ENCODE data around the gene EBP. TPM values are rescaled to one million over a fixed set of nuclear protein-coding genes. Genes with fewer than 3 reads are reported as not detected.

EBP gene
- total RNA-seq, 1 donor from 2014 or later, result 66.0 TPM

DNA sequence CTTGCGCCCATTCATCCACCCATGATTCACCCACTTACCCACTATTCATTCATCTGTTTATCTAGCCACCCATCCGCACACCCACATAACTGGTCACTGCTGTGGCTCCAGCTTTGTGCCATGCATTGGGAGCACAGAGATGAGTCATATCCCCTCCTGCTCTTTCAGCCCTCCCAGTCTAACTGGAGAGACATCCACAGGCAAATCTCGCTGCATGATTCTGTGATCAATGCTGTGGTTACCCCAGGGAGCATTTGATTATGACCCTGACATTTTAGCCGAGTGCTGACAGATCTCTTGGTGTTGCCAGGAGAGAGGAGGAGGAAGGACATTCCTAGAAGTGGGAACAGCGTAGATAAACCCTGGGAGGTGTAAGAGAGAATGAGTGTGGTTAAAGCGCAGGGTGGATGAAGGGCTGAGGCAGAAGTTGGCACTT, 23.2 kb upstream of the EBP start:
- H3K4me1 Mint-ChIP-seq (ENCODE audit: unreplicated experiment), result no peaks in the 10 kb centered on the region
- no peak for DNase-seq (ENCODE audit: low spot score)
- TF ChIP-seq, protein P1, sequence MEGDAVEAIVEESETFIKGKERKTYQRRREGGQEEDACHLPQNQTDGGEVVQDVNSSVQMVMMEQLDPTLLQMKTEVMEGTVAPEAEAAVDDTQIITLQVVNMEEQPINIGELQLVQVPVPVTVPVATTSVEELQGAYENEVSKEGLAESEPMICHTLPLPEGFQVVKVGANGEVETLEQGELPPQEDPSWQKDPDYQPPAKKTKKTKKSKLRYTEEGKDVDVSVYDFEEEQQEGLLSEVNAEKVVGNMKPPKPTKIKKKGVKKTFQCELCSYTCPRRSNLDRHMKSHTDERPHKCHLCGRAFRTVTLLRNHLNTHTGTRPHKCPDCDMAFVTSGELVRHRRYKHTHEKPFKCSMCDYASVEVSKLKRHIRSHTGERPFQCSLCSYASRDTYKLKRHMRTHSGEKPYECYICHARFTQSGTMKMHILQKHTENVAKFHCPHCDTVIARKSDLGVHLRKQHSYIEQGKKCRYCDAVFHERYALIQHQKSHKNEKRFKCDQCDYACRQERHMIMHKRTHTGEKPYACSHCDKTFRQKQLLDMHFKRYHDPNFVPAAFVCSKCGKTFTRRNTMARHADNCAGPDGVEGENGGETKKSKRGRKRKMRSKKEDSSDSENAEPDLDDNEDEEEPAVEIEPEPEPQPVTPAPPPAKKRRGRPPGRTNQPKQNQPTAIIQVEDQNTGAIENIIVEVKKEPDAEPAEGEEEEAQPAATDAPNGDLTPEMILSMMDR (IDR thresholded peaks at IDR 0.05; ENCODE audit: unreplicated experiment), result no peak
- H3K9me3 Mint-ChIP-seq (ENCODE audit: unreplicated experiment), result no peaks in the 10 kb centered on the region
- no peaks in the 10 kb centered on the region for H3K36me3 Mint-ChIP-seq (ENCODE audit: low read depth, unreplicated experiment)
- no peak overlapping the region for H3K27ac Mint-ChIP-seq (ENCODE audit: unreplicated experiment)
- H3K4me3 Mint-ChIP-seq (ENCODE audit: unreplicated experiment), result no peak overlapping the region
- peaks cover 6% of the 10 kb centered on the region for H3K27me3 Mint-ChIP-seq (ENCODE audit: unreplicated experiment)

DNA sequence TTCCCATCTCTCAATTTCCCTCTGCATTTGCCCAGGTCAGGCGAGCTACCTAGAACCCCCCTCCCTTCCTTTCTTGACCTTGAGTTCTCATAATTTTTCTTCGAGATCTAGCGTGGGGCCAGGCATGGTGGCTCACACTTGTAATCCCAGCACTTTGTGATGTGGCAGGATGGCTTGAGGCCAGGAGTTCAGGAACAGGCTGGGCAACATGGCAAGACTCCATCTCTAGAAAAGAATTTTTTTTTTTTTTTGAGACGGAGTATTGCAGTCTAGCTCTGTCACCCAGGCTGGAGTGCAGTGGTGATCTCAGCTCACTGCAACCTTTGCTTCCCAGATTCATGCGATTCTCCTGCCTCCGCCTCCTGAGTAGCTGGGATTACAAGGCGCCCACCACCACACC, 17.3 kb upstream of the EBP start:
- H3K9me3 Mint-ChIP-seq (ENCODE audit: unreplicated experiment), result no peaks in the 10 kb centered on the region
- no peak overlapping the region for H3K4me3 Mint-ChIP-seq (ENCODE audit: unreplicated experiment)
- H3K4me1 Mint-ChIP-seq (ENCODE audit: unreplicated experiment), result no peaks in the 10 kb centered on the region
- TF ChIP-seq, protein P1 (IDR thresholded peaks at IDR 0.05; ENCODE audit: unreplicated experiment), result no peak
- DNase-seq (ENCODE audit: low spot score), result no peak
- no peaks in the 10 kb centered on the region for H3K36me3 Mint-ChIP-seq (ENCODE audit: low read depth, unreplicated experiment)
- no peak overlapping the region for H3K27ac Mint-ChIP-seq (ENCODE audit: unreplicated experiment)
- peaks cover 2% of the 10 kb centered on the region for H3K27me3 Mint-ChIP-seq (ENCODE audit: unreplicated experiment)

DNA sequence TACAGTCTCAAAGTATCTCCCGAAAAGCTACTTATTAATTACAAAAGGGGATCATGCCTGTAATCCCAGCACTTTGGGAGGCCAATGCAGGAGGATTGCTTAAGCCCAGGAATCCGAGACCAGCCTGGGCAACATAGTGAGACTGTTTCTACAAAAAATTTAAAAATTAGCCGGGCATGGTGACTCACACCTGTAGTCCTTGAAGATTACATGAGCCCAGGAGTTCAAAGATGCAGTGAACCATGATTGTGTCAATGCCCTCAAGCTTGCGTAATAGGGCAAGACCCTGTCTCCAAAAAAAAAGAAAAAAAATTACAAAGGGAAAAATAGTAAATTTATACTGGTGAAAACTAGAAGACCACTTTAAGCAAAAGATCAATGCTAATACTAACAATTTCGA, 16.1 kb upstream of the EBP start:
- TF ChIP-seq, protein P1 (IDR thresholded peaks at IDR 0.05; ENCODE audit: unreplicated experiment), result no peak
- Mint-ChIP-seq H3K4me3 (ENCODE audit: unreplicated experiment) (no peak overlapping the region), H3K27me3 (ENCODE audit: unreplicated experiment) (peaks cover 3% of the 10 kb centered on the region), H3K36me3 (ENCODE audit: low read depth, unreplicated experiment) (no peaks in the 10 kb centered on the region), H3K27ac (ENCODE audit: unreplicated experiment) (no peak overlapping the region), H3K9me3 (ENCODE audit: unreplicated experiment) (no peaks in the 10 kb centered on the region), H3K4me1 (ENCODE audit: unreplicated experiment) (no peaks in the 10 kb centered on the region)
- no peak for DNase-seq (ENCODE audit: low spot score)

DNA sequence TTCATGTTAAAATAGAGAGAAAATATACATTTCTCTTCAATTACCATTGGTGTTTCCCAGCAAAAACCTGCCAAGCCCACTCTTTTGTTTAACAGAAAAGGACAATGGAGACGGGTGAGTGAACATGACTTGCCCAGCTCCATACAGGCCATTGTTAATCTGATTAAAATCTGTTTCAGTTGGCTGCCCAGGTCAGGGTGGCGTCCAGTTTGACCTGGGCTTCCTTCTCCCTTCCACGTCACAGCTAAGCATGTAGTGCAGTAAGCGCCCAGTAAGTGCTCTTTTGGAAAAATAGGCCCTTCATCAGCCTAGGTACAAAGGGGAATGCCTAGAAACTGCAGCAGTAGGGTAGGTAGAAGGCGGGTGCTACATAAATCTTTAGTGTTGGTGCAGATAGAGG, 14.4 kb upstream of the EBP start:
- peaks cover 4% of the 10 kb centered on the region for H3K36me3 Mint-ChIP-seq (ENCODE audit: low read depth, unreplicated experiment)
- H3K4me1 Mint-ChIP-seq (ENCODE audit: unreplicated experiment), result no peaks in the 10 kb centered on the region
- no peaks in the 10 kb centered on the region for H3K9me3 Mint-ChIP-seq (ENCODE audit: unreplicated experiment)
- H3K27me3 Mint-ChIP-seq (ENCODE audit: unreplicated experiment), result peaks cover 3% of the 10 kb centered on the region
- no peak for DNase-seq (ENCODE audit: low spot score)
- no peak overlapping the region for H3K4me3 Mint-ChIP-seq (ENCODE audit: unreplicated experiment)
- TF ChIP-seq, protein P1 (IDR thresholded peaks at IDR 0.05; ENCODE audit: unreplicated experiment), result no peak
- no peak overlapping the region for H3K27ac Mint-ChIP-seq (ENCODE audit: unreplicated experiment)

DNA sequence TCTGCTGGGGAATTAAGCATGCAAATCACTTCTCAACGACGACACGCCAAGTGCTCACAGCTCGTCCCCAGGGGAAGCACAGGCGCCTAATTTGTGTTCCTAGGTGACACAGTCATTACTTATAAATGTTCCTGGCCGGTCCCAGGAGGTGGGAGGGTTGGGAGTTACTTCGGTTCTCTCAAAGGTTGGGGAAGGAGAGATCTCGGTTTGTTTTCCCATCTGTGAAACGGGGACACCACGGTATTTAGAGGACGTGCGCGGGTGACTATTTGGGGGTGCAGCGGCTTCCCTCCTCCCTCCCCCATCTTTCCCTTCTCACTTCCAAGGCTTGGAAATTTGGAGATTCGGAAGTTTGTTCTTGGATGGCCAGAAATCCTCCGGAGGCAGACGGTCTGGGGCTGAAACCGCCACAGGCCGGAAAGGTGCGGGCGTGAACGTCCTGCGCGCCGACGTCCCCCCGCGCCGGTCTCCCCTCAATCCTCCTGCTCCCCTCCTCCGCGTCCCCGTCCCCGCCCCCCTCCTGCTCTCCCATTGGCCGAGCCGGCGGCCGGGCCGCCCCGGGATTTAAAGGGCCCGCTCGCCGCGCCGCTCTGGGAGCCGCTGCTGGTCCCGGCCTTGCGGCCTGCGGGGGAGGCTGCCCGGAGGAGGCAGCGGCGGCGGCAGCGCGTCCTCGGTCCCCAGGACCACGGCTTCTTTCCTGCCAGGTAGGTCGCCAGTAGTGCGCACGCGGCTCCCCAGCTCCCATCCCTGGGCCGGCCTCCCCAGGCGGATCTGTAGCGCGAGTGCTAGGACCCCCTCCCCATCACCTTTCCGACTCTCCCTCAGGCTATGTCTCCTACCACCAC, 13.0 kb upstream of the EBP start, which contains the start of gene PORCN:
TSS of gene PORCN (plus strand) at position 593 of the 845 bp plus-strand sequence. CDS start 829 bp downstream, outside the sequence.
- DNase-seq (ENCODE audit: low spot score), result peak; percentile 67
- Mint-ChIP-seq H3K4me3 (ENCODE audit: unreplicated experiment) (peak within 1 kb of the TSS; percentile 90), H3K4me1 (ENCODE audit: unreplicated experiment) (no peaks in the 10 kb centered on the region), H3K27me3 (ENCODE audit: unreplicated experiment) (peaks cover 3% of the 10 kb centered on the region), H3K36me3 (ENCODE audit: low read depth, unreplicated experiment) (peaks cover 4% of the 10 kb centered on the region), H3K27ac (ENCODE audit: unreplicated experiment) (no peak within 1 kb of the TSS), H3K9me3 (ENCODE audit: unreplicated experiment) (no peaks in the 10 kb centered on the region)
- TF ChIP-seq, protein P1 (IDR thresholded peaks at IDR 0.05; ENCODE audit: unreplicated experiment), result no peak
